B cell (primary cell): Measurements from ENCODE around the gene C9orf72. TPM values are rescaled to one million over a fixed set of nuclear protein-coding genes. Genes with fewer than 3 reads are reported as not detected.
A peak's percentile ranks its signal among the peaks of the same experiment; 100 is the strongest.

Source experiments
- ATAC-seq: fragments of 200-7000 bp; cut with Tn5 transposase; one replicate; pipeline ENCODE4 v1.10.0; 2021; ENCODE audit warnings: low read depth, mild to moderate bottlenecking, moderate number of reproducible peaks, moderate library complexity
- CTCF ChIA-PET: fragments of 350-600 bp; sonication (Branson Sonifier 250); formaldehyde crosslinking; loops from one replicate; lab custom pipeline; 2021; ENCODE audit warnings: antibody characterized with exemption, inconsistent platforms; lab: Charles Lee
- POLR2A ChIA-PET: fragments of 350-600 bp; sonication (Branson Sonifier 250); formaldehyde crosslinking; loops from one replicate; lab custom pipeline; 2021; ENCODE audit warnings: antibody characterized with exemption; lab: Charles Lee
- DNase-seq: peaks from one replicate; pipeline ENCODE4 v3.0.0; 2013
- H2AFZ ChIP-seq: 2 replicates; pipeline ENCODE4 v1.6.1; 2012; ENCODE audit warnings: mild to moderate bottlenecking, low read depth, low read length; ENCODE audit not compliant: insufficient read depth, poor library complexity, severe bottlenecking
- H3K27ac ChIP-seq, 2 donors: 1 replicate in 1 of 2; 2 replicates in 1 of 2; pipeline ENCODE4 v1.5.1; 2012 to 2013; ENCODE audit warnings: low read length in 2 of 2, mild to moderate bottlenecking in 2 of 2, moderate library complexity in 1 of 2
- H3K27me3 ChIP-seq, 4 experiments: fragments of 200-600 bp in 1 of 4; sonication (generic) in 1 of 4; replicated peaks in 1 of 4; 1 replicate in 2 of 4; 2 replicates in 2 of 4; pipeline versions ENCODE4 v1.6.1 to v1.7.0; 2013 to 2016; ENCODE audit warnings: low read length in 3 of 4, mild to moderate bottlenecking in 2 of 4, mixed read lengths in 1 of 4, moderate library complexity in 1 of 4; ENCODE audit not compliant: insufficient read depth in 4 of 4, control insufficient read depth in 3 of 4; ENCODE audit errors: control extremely low read depth in 1 of 4
- H3K36me3 ChIP-seq, 2 experiments: replicated peaks in 1 of 2; 1 replicate in 1 of 2; 2 replicates in 1 of 2; pipeline versions ENCODE4 v1.6.1 to v1.7.1; 2013; ENCODE audit warnings: low read length in 1 of 2; ENCODE audit not compliant: insufficient read depth in 2 of 2, control insufficient read depth in 1 of 2; ENCODE audit errors: control extremely low read depth in 1 of 2, extremely low read depth in 1 of 2
- H3K4me1 ChIP-seq, 2 donors: fragments of 200-600 bp in 1 of 2; sonication (generic) in 1 of 2; 1 replicate in 1 of 2; 2 replicates in 1 of 2; pipeline versions ENCODE4 v1.5.1 to v1.6.1; 2013 to 2017; ENCODE audit warnings: low read length in 2 of 2; ENCODE audit not compliant: control insufficient read depth in 2 of 2, insufficient read depth in 2 of 2
- H3K4me2 ChIP-seq: replicated peaks from 2 replicates; pipeline ENCODE3; 2012; ENCODE audit warnings: mild to moderate bottlenecking, low read depth, low read length; ENCODE audit not compliant: poor library complexity, severe bottlenecking
- H3K4me3 ChIP-seq, 5 experiments: fragments of 200-600 bp in 1 of 5; sonication (generic) in 1 of 5; 1 replicate in 3 of 5; 2 replicates in 2 of 5; pipeline versions ENCODE4 v1.5.1 to v1.7.0; 2011 to 2016; ENCODE audit warnings: low read length in 4 of 5, mild to moderate bottlenecking in 4 of 5, low read depth in 2 of 5, control low read depth in 1 of 5, moderate library complexity in 1 of 5; ENCODE audit not compliant: insufficient read depth in 1 of 5; ENCODE audit errors: control extremely low read depth in 1 of 5, extremely low read depth in 1 of 5
- H3K79me2 ChIP-seq: fragments of 200-600 bp; sonication (generic); one replicate; pipeline ENCODE4 v1.6.0; 2016; ENCODE audit warnings: low read length; ENCODE audit not compliant: control insufficient read depth, insufficient read depth
- H3K9ac ChIP-seq: fragments of 200-600 bp; sonication (generic); 2 replicates; pipeline ENCODE4 v1.6.1; 2017; ENCODE audit warnings: mild to moderate bottlenecking, low read length, moderate library complexity
- H3K9me3 ChIP-seq, 3 donors: one replicate each; pipeline versions ENCODE4 v1.6.1 to v1.7.1; 2013; ENCODE audit warnings: low read length in 2 of 3; ENCODE audit not compliant: control insufficient read depth in 2 of 3, insufficient read depth in 1 of 3; ENCODE audit errors: control extremely low read depth in 1 of 3
- H4K20me1 ChIP-seq: 2 replicates; pipeline ENCODE4 v1.6.0; 2012; ENCODE audit warnings: mild to moderate bottlenecking, low read length; ENCODE audit not compliant: insufficient read depth, control insufficient read depth, poor library complexity, severe bottlenecking
- H3K27ac Mint-ChIP-seq: one replicate; pipeline ENCODE4 v1.8.0; 2021; ENCODE audit warnings: mixed read lengths
- H3K27me3 Mint-ChIP-seq: one replicate; pipeline ENCODE4 v1.8.0; 2021; ENCODE audit warnings: mixed read lengths
- H3K4me1 Mint-ChIP-seq: one replicate; pipeline ENCODE4 v1.8.0; 2021; ENCODE audit warnings: mixed read lengths
- H3K4me3 Mint-ChIP-seq: one replicate; pipeline ENCODE4 v1.8.0; 2021; ENCODE audit warnings: mixed read lengths
- H3K9me3 Mint-ChIP-seq: one replicate; pipeline ENCODE4 v1.8.0; 2022; ENCODE audit warnings: mixed read lengths; ENCODE audit not compliant: insufficient read depth
- CTCF ChIP-seq: fragments of 200-600 bp; IDR thresholded peaks from one replicate; pipeline ENCODE4 v1.8.0; 2022; ENCODE audit warnings: antibody characterized with exemption, mild to moderate bottlenecking
- EZH2 ChIP-seq: IDR thresholded peaks from 2 replicates; pipeline ENCODE4 v1.6.1; 2012; ENCODE audit warnings: borderline replicate concordance, low read depth, mild to moderate bottlenecking, moderate library complexity, low read length; ENCODE audit not compliant: insufficient read depth, poor library complexity, severe bottlenecking
- WGBS: methylation state at CpG from one replicate; pipeline ENCODE4 v1.1.5; 2013; ENCODE audit warnings: missing lambda C conversion rate; ENCODE audit not compliant: insufficient coverage; 5-methylcytosine and 5-hydroxymethylcytosine counted together
- intact Hi-C: fragments of 100-400 bp; cut with micrococcal nuclease; formaldehyde crosslinking; loops from one replicate; pipeline ENCODE4 v1.10.0; 2022
- polyA plus RNA-seq: library from polyadenylated mRNA; depleted of rRNA; stranded (reverse); fragments of >200 nt; gene quantifications from 2 replicates; pipeline ENCODE4 v1.2.3, GENCODE V29; 2012
- total RNA-seq, 2 donors: library from RNA; stranded (reverse); fragments of 120-200 nt in 1 of 2; gene quantifications; 1 replicate in 1 of 2; 2 replicates in 1 of 2; pipeline versions ENCODE4 v1.2.3 to v1.2.4, GENCODE V29; 2013 to 2022

C9orf72 gene
- total and polyA plus RNA-seq, 2 donors (not counting 1 experiment from before 2014, with no cell fraction given) = 18.3 to 27.6 TPM

GRCh38 chr9:27561685-27562084, 11.6 kb downstream of the C9orf72 start:
- Histone ChIP-seq H3K9ac (no peak overlapping the region), H3K4me3 (no peak overlapping the region), H3K4me1 (peaks cover 20 to 24% of the 10 kb centered on the region in 2 donors), H2AFZ (no peak overlapping the region), H3K79me2 (peaks cover 6% of the 10 kb centered on the region), H3K27me3 (no peaks in the 10 kb centered on the region), H3K27ac (no peak overlapping the region), H3K36me3 (peaks cover under 1 to 33% of the 10 kb centered on the region in 2 experiments), H3K4me2 (no peak overlapping the region), H4K20me1 (no peaks in the 10 kb centered on the region), H3K9me3 (no peaks in the 10 kb centered on the region)
- intact Hi-C loops = no loop called here
- WGBS = 68% methylated on average over 2 of the region's 3 CpGs
- TF ChIP-seq EZH2 (no peak), CTCF (no peak)
- no peak for DNase-seq
- H3K27me3 Mint-ChIP-seq = no peaks in the 10 kb centered on the region
- ATAC-seq = no peak
- POLR2A ChIA-PET = no interaction called here
- peaks cover 21% of the 10 kb centered on the region for H3K4me1 Mint-ChIP-seq
- peak overlapping the region; percentile 0 for H3K27ac Mint-ChIP-seq
- CTCF ChIA-PET = interaction anchor here (1.0 to 1.2 kb wide), 2 partner anchors 14 to 228 kb away, joined by 4 to 6 read pairs; no protein-coding TSS in a partner anchor
- H3K4me3 Mint-ChIP-seq = no peak overlapping the region
- no peaks in the 10 kb centered on the region for H3K9me3 Mint-ChIP-seq

- ATAC-seq (no peak), DNase-seq (no peak)
- H3K27me3 ChIP-seq = no peaks in the 10 kb centered on the region
- no peak overlapping the region for H3K27ac Mint-ChIP-seq
- H3K4me1 Mint-ChIP-seq = peaks cover 20% of the 10 kb centered on the region
- intact Hi-C loops = no loop called here
- H3K4me3 Mint-ChIP-seq = no peak overlapping the region
- no peak overlapping the region for H3K9ac ChIP-seq
- TF ChIP-seq CTCF = no peak
- TF ChIP-seq EZH2 = no peak
- no peak overlapping the region for H2AFZ ChIP-seq
- POLR2A ChIA-PET = no interaction called here
- H3K9me3 Mint-ChIP-seq = no peaks in the 10 kb centered on the region
- CTCF ChIA-PET = interaction anchor here (1.5 to 2.6 kb wide), 3 partner anchors 14 to 227 kb away, joined by 3 to 9 read pairs (median 3); partner anchors contain the start of gene MOB3B
- H3K4me1 ChIP-seq = peaks cover 18 to 22% of the 10 kb centered on the region in 2 donors
- no peak overlapping the region for H3K4me2 ChIP-seq
- no peak overlapping the region for H3K27ac ChIP-seq
- H3K79me2 ChIP-seq = peaks cover 3% of the 10 kb centered on the region
- H3K36me3 ChIP-seq = peaks cover 4 to 38% of the 10 kb centered on the region in 2 experiments
- no peaks in the 10 kb centered on the region for H4K20me1 ChIP-seq
- no peak overlapping the region for H3K4me3 ChIP-seq
- H3K27me3 Mint-ChIP-seq = no peaks in the 10 kb centered on the region
- H3K9me3 ChIP-seq = no peaks in the 10 kb centered on the region
Measured at GRCh38 chr9:27560457-27560856, 12.8 kb downstream of the C9orf72 start.
